Activated CD4-positive, alpha-beta memory T cell treated with anti-CD3 and anti-CD28 coated beads, Interleukin-2, amount 10 ng/mL, durations not matched to agents 7 days and 5 days (primary cell): ENCODE results near the gene UTP18. TPM values are rescaled to one million over a fixed set of nuclear protein-coding genes. Genes with fewer than 3 reads are reported as not detected.
A peak's percentile ranks its signal among the peaks of the same experiment; 100 is the strongest.

Experiments used
- CTCF ChIA-PET: fragments of 350-600 bp; sonication (Branson Sonifier 250); formaldehyde crosslinking; loops from one replicate; lab custom pipeline; 2021; ENCODE audit warnings: antibody characterized with exemption, inconsistent platforms; lab: Charles Lee
- POLR2A ChIA-PET: fragments of 350-600 bp; sonication (Branson Sonifier 250); formaldehyde crosslinking; loops from one replicate; lab custom pipeline; 2021; ENCODE audit warnings: antibody characterized with exemption; lab: Charles Lee
- DNase-seq: peaks from one replicate; pipeline ENCODE4 v3.0.0-alpha.2; 2020
- H3K27ac Mint-ChIP-seq: one replicate; pipeline ENCODE4 v1.8.0; 2021; ENCODE audit warnings: mild to moderate bottlenecking, mixed read lengths
- H3K27me3 Mint-ChIP-seq: one replicate; pipeline ENCODE4 v1.8.0; 2021; ENCODE audit warnings: mixed read lengths
- H3K36me3 Mint-ChIP-seq: one replicate; pipeline ENCODE4 v1.8.0; 2021; ENCODE audit warnings: low read depth, mixed read lengths
- H3K4me1 Mint-ChIP-seq: one replicate; pipeline ENCODE4 v1.8.0; 2021; ENCODE audit warnings: mixed read lengths
- H3K4me3 Mint-ChIP-seq: one replicate; pipeline ENCODE4 v1.8.0; 2021; ENCODE audit warnings: mild to moderate bottlenecking, mixed read lengths
- H3K9me3 Mint-ChIP-seq: one replicate; pipeline ENCODE4 v1.8.0; 2021; ENCODE audit warnings: mixed read lengths
- total RNA-seq, 2 experiments: library from RNA; stranded (reverse); gene quantifications; one replicate each; pipeline ENCODE4 v1.2.3, GENCODE V29; 2021

UTP18 gene
- total RNA-seq, 2 experiments from 2014 or later: 44.4 to 45.2 TPM

DNA sequence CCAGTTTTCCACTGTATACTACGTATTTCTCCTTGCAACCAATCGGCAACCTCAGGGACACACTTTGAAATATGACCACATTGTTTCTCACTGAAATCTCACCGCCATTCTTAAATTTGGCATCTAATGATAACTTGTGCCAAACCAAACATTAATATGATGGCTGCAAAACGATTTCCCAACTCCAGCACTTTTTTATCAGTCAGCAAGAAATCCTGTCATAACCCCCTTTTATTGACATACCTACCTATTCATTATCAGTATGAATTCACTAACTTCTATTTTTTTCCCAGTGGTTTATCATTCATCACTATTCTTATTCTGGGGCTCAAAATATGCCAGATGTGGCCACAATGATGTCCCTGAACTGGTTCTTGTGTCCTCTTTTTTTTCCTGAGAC lies 16.3 kb upstream of the UTP18 start:
- Mint-ChIP-seq H3K4me1 (peaks cover 11% of the 10 kb centered on the region), H3K36me3 (peaks cover 6% of the 10 kb centered on the region), H3K9me3 (no peaks in the 10 kb centered on the region), H3K27me3 (no peaks in the 10 kb centered on the region), H3K27ac (no peak overlapping the region), H3K4me3 (no peak overlapping the region)
- DNase-seq: no peak
- CTCF ChIA-PET: no interaction called here
- POLR2A ChIA-PET: no interaction called here

- Mint-ChIP-seq H3K27ac (no peak overlapping the region), H3K9me3 (no peaks in the 10 kb centered on the region), H3K27me3 (no peaks in the 10 kb centered on the region), H3K4me3 (no peak overlapping the region), H3K36me3 (peaks cover 9% of the 10 kb centered on the region), H3K4me1 (peaks cover 13% of the 10 kb centered on the region)
- ChIA-PET POLR2A (no interaction called here), CTCF (no interaction called here)
- no peak for DNase-seq
Measured at GRCh38 chr17:51245535-51245934, 14.8 kb upstream of the UTP18 start.

DNA sequence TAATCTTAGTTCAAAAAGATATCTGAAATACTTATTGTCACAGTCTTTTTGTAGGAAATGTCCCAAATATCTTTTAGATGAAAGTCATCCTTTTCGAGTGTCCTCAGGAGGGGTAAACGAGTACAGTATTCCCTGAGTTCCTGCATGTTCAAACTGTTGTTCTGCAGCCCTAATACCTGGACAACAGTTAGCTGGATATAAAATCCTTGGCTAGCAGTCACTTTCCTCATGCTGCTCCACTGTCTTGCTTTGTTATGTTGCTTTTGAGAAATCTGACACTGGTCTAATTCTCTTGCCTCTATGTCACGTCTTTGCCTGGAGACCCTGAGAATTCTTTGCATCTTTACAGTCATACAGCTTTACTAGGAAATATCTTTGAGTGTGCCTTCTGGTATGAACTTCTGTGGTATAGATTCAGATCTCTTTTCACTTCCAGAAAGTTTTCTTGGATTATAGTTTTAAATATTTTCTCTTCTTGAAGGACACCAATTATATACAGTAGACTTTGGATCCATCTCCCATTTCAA lies 10.0 kb upstream of the UTP18 start:
- Mint-ChIP-seq H3K4me3 (no peak overlapping the region), H3K27me3 (no peaks in the 10 kb centered on the region), H3K36me3 (peaks cover 35% of the 10 kb centered on the region), H3K4me1 (peaks cover 22% of the 10 kb centered on the region), H3K9me3 (no peaks in the 10 kb centered on the region), H3K27ac (no peak overlapping the region)
- DNase-seq: no peak
- ChIA-PET POLR2A (no interaction called here), CTCF (no interaction called here)

DNA sequence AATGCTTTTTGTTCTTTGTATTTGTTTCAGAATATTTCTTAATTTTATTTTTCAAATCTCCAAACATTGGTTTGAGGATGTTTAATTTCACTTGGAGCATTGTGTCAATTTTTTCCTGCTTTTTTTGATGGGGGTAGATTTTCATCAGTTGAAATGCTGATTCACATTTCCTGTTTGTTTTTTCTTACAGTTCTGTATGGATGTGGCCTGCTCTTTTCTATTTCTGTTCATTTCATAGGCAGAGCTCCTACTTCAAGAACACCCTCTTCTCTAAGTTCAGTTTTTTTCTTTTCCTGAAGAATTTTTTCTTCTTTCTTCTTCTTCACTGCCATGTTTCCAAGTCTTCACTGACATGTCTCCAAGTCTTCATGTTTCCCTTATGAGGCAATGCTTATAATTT lies 9.3 kb upstream of the UTP18 start:
- Mint-ChIP-seq H3K9me3 (no peaks in the 10 kb centered on the region), H3K4me3 (no peak overlapping the region), H3K4me1 (peaks cover 22% of the 10 kb centered on the region), H3K27me3 (no peaks in the 10 kb centered on the region), H3K36me3 (peaks cover 39% of the 10 kb centered on the region), H3K27ac (no peak overlapping the region)
- DNase-seq: no peak
- CTCF ChIA-PET: no interaction called here
- POLR2A ChIA-PET: interaction anchor here (0.8 to 0.9 kb wide), 2 partner anchors 10 to 11 kb away, joined by 3 to 5 read pairs; no protein-coding TSS in a partner anchor

DNA sequence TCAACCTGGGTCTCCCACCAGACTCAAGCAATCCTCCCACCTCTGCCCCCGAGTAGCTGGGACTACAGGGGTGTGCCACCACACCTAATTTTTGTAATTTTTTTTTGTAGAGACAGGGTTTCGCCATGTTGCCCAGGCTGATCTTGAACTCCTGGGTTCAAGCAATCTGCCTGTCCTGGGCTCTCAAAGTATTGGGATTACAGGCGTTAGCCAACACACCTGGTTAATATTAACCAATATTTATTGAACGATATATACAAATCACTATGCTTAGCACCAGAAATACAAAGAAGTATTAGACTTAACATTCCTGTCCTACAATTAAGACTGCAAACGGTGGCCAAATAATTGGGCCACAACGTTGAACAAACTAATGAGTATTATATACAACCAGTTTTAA lies 4.7 kb upstream of the UTP18 start:
- peaks cover 54% of the 10 kb centered on the region for H3K4me1 Mint-ChIP-seq
- POLR2A ChIA-PET: interaction anchor here (1.3 kb wide), 1 partner anchor 388 kb away, joined by 3 read pairs; no protein-coding TSS in a partner anchor
- H3K4me3 Mint-ChIP-seq: no peak overlapping the region

GRCh38 chr17:51256101-51256500 lies 4.2 kb upstream of the UTP18 start:
- peaks cover 51% of the 10 kb centered on the region for H3K4me1 Mint-ChIP-seq
- H3K27me3 Mint-ChIP-seq: no peaks in the 10 kb centered on the region
- no peaks in the 10 kb centered on the region for H3K9me3 Mint-ChIP-seq
- H3K4me3 Mint-ChIP-seq: no peak overlapping the region
- H3K36me3 Mint-ChIP-seq: peaks cover 54% of the 10 kb centered on the region
- no peak overlapping the region for H3K27ac Mint-ChIP-seq
- CTCF ChIA-PET: no interaction called here
- POLR2A ChIA-PET: no interaction called here
- DNase-seq: no peak

More for the DNA sequence above, 4.7 kb upstream of the UTP18 start:
- no peak for DNase-seq
- Mint-ChIP-seq H3K27ac (no peak overlapping the region), H3K27me3 (no peaks in the 10 kb centered on the region), H3K36me3 (peaks cover 58% of the 10 kb centered on the region), H3K9me3 (no peaks in the 10 kb centered on the region)
- CTCF ChIA-PET: no interaction called here

- H3K4me3 Mint-ChIP-seq: peak overlapping the region; percentile 28
- peaks cover 56% of the 10 kb centered on the region for H3K4me1 Mint-ChIP-seq
- H3K9me3 Mint-ChIP-seq: no peaks in the 10 kb centered on the region
- ChIA-PET POLR2A (interaction anchor here (1.0 to 1.4 kb wide), 4 partner anchors 19 to 137 kb away, joined by 3 to 5 read pairs (median 3); partner anchors contain the start of gene NME2), CTCF (interaction anchor here (1.2 kb wide), 1 partner anchor 137 kb away, joined by 3 read pairs; the partner anchor contains the start of gene SPAG9)
- peaks cover 51% of the 10 kb centered on the region for H3K36me3 Mint-ChIP-seq
- DNase-seq: no peak
- H3K27me3 Mint-ChIP-seq: no peaks in the 10 kb centered on the region
- no peak overlapping the region for H3K27ac Mint-ChIP-seq
Measured at GRCh38 chr17:51257150-51258081, 2.9 kb upstream of the UTP18 start.

DNA sequence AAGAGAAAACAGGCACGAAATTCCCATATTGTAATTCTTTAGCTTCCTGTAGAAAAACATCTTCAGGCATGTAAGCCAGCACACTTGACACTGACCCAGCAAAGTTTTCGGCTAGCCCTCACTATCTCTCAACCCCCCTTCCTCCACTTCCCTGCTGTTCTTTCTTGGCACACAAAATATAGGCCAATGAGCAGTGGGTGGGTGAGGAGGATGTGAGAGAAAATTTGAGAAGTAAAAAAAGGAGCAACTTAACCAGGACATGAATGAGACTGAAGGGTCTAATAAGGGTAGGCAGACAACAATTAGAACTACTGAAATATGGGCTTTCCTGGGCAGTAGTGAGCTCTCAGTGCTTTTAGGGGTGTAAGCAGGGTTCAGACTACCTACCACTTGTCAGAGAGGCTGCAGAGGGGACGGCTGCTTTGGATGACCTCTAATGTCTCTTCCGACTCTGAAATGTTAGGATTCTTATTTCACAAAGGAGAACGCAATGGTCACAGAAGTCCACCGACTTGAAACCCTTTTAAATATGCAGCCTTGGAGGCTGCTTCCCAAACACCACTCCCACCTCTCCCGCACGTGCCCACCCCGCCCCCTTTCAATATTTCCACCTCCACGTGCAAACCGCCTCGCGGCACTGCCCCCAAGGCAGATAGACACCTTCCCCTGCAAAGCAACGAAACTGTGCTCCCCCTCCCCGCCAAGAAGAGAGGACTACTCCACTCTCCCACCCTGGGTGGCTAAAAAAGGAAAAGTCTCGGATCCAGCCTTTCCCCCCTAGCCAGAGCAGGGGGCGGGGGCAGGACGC lies 1.4 kb upstream of the UTP18 start:
- H3K27ac Mint-ChIP-seq: peak overlapping the region; percentile 69
- ChIA-PET CTCF (interaction anchor here (0.6 kb wide), 1 partner anchor 228 kb away, joined by 4 read pairs; no protein-coding TSS in a partner anchor), POLR2A (interaction anchor here (0.7 to 1.4 kb wide), 2 partner anchors 93 to 106 kb away, joined by 3 to 5 read pairs; partner anchors contain the start of genes NME1 and NME2)
- peak; percentile 26 for DNase-seq
- peaks cover 67% of the 10 kb centered on the region for H3K4me1 Mint-ChIP-seq
- no peaks in the 10 kb centered on the region for H3K27me3 Mint-ChIP-seq
- peaks cover 53% of the 10 kb centered on the region for H3K36me3 Mint-ChIP-seq
- H3K9me3 Mint-ChIP-seq: no peaks in the 10 kb centered on the region
- peak overlapping the region; percentile 86 for H3K4me3 Mint-ChIP-seq

GRCh38 chr17:51259564-51260236 lies 646 bp upstream of the UTP18 start, which contains the start of gene MBTD1:
Gene MBTD1 (minus strand): TSS chr17:51260049. CDS start chr17:51225161, 34,888 bp downstream.
- Mint-ChIP-seq H3K4me1 (peaks cover 64% of the 10 kb centered on the region), H3K9me3 (no peaks in the 10 kb centered on the region), H3K4me3 (peak within 1 kb of the TSS; percentile 86), H3K27me3 (no peaks in the 10 kb centered on the region), H3K36me3 (peaks cover 51% of the 10 kb centered on the region), H3K27ac (peak within 1 kb of the TSS; percentile 96)
- ChIA-PET CTCF (no interaction called here), POLR2A (interaction anchor here (1.5 kb wide), 2 partner anchors 82 to 94 kb away, joined by 3 to 12 read pairs; partner anchors contain the start of gene NME2)
- peak; percentile 95 for DNase-seq

- no peak for DNase-seq
- ChIA-PET POLR2A (interaction anchor here (0.6 to 1.8 kb wide), 18 partner anchors 10 to 141 kb away, joined by 3 to 12 read pairs (median 4); partner anchors contain the start of genes NME1, NME2 and SPAG9), CTCF (interaction anchor here (1.1 kb wide), 1 partner anchor 9 kb away, joined by 5 read pairs; no protein-coding TSS in a partner anchor)
- H3K9me3 Mint-ChIP-seq: no peaks in the 10 kb centered on the region
- H3K36me3 Mint-ChIP-seq: peaks cover 50% of the 10 kb centered on the region
- H3K4me3 Mint-ChIP-seq: peak overlapping the region; percentile 86
- no peaks in the 10 kb centered on the region for H3K27me3 Mint-ChIP-seq
- H3K27ac Mint-ChIP-seq: peak overlapping the region; percentile 96
- peaks cover 64% of the 10 kb centered on the region for H3K4me1 Mint-ChIP-seq
Measured at GRCh38 chr17:51261024-51261963, 948 bp downstream of the UTP18 start.

- CTCF ChIA-PET: no interaction called here
- H3K4me1 Mint-ChIP-seq: peaks cover 55% of the 10 kb centered on the region
Measured at GRCh38 chr17:51263006-51263405, 2.7 kb downstream of the UTP18 start.

More at GRCh38 chr17:51263006-51263405, 2.7 kb downstream of the UTP18 start:
- no peaks in the 10 kb centered on the region for H3K9me3 Mint-ChIP-seq
- POLR2A ChIA-PET: interaction anchor here (1.2 to 1.8 kb wide), 3 partner anchors 12 to 110 kb away, joined by 3 to 8 read pairs (median 5); partner anchors contain the start of genes NME1 and NME2
- H3K27me3 Mint-ChIP-seq: no peaks in the 10 kb centered on the region
- no peak overlapping the region for H3K27ac Mint-ChIP-seq
- no peak for DNase-seq
- peaks cover 56% of the 10 kb centered on the region for H3K36me3 Mint-ChIP-seq
- H3K4me3 Mint-ChIP-seq: peak overlapping the region; percentile 62
